Calu3 (cell line): ENCODE results near the gene TCF3. TPM values are rescaled to one million over a fixed set of nuclear protein-coding genes. Genes with fewer than 3 reads are reported as not detected.

Experiments
- BruUV-seq: library from RNA; stranded (reverse); fragments of 400-500 nt; replicated peaks from 2 replicates; lab custom pipeline; 2021; lab: Mats Ljungman, UMichigan
- CTCF ChIA-PET: fragments of 300-600 bp; sonication (Branson Sonifier 250); formaldehyde crosslinking; loops from one replicate; lab custom pipeline; 2022; ENCODE audit warnings: antibody characterized with exemption; lab: Charles Lee
- DNase-seq: peaks from one replicate; pipeline ENCODE4 v3.0.0; 2022
- H3K27ac Mint-ChIP-seq: one replicate; pipeline ENCODE4 v1.8.0; 2022; ENCODE audit warnings: mixed read lengths; ENCODE audit not compliant: unreplicated experiment
- H3K27me3 Mint-ChIP-seq: one replicate; pipeline ENCODE4 v1.8.0; 2022; ENCODE audit warnings: mixed read lengths; ENCODE audit not compliant: unreplicated experiment
- H3K36me3 Mint-ChIP-seq: one replicate; pipeline ENCODE4 v1.8.0; 2022; ENCODE audit warnings: mild to moderate bottlenecking, moderate library complexity, mixed read lengths; ENCODE audit not compliant: insufficient read depth, unreplicated experiment
- H3K4me1 Mint-ChIP-seq: one replicate; pipeline ENCODE4 v1.8.0; 2022; ENCODE audit warnings: mild to moderate bottlenecking, low read depth, mixed read lengths; ENCODE audit not compliant: unreplicated experiment
- H3K4me3 Mint-ChIP-seq: one replicate; pipeline ENCODE4 v1.8.0; 2022; ENCODE audit warnings: mild to moderate bottlenecking, low read depth, moderate library complexity, mixed read lengths; ENCODE audit not compliant: unreplicated experiment
- H3K9me3 Mint-ChIP-seq: one replicate; pipeline ENCODE4 v1.8.0; 2022; ENCODE audit warnings: low read depth, mixed read lengths; ENCODE audit not compliant: unreplicated experiment
- CTCF ChIP-seq: fragments of 200-600 bp; IDR thresholded peaks from one replicate; pipeline ENCODE4 v1.8.0; 2022; ENCODE audit warnings: antibody characterized with exemption; ENCODE audit not compliant: unreplicated experiment
- intact Hi-C: fragments of 100-400 bp; cut with micrococcal nuclease; formaldehyde crosslinking; loops from one replicate; pipeline ENCODE4 v1.10.0; 2022; ENCODE audit not compliant: unreplicated experiment
- total RNA-seq: library from RNA; stranded (reverse); gene quantifications from 2 replicates; pipeline ENCODE4 v1.2.3, GENCODE V29; 2022

Gene TCF3
- total RNA-seq, 1 experiment from 2014 or later, result 102 TPM

GRCh38 chr19:1610579-1610978, 41.8 kb downstream of the TCF3 start:
- no peak overlapping the region for H3K27ac Mint-ChIP-seq
- H3K4me3 Mint-ChIP-seq, result no peak overlapping the region
- DNase-seq, result no peak
- no peaks in the 10 kb centered on the region for H3K27me3 Mint-ChIP-seq
- no peaks in the 10 kb centered on the region for H3K9me3 Mint-ChIP-seq
- CTCF ChIA-PET, result interaction anchor here (0.7 kb wide), 1 partner anchor 342 kb away, joined by 4 read pairs; no protein-coding TSS in a partner anchor
- no peak for TF ChIP-seq CTCF
- H3K4me1 Mint-ChIP-seq, result no peaks in the 10 kb centered on the region
- H3K36me3 Mint-ChIP-seq, result peaks cover 45% of the 10 kb centered on the region
- no TSS peak for BruUV-seq
- intact Hi-C loops, result no loop called here

- CTCF ChIA-PET, result no interaction called here
- no peak overlapping the region for H3K4me3 Mint-ChIP-seq
- no peaks in the 10 kb centered on the region for H3K9me3 Mint-ChIP-seq
- BruUV-seq, result no TSS peak
- intact Hi-C loops, result no loop called here
- H3K27ac Mint-ChIP-seq, result no peak overlapping the region
- H3K4me1 Mint-ChIP-seq, result no peaks in the 10 kb centered on the region
- H3K27me3 Mint-ChIP-seq, result no peaks in the 10 kb centered on the region
- no peak for TF ChIP-seq CTCF
- H3K36me3 Mint-ChIP-seq, result peaks cover 46% of the 10 kb centered on the region
- DNase-seq, result no peak
Observed at GRCh38 chr19:1609680-1610474, 42.5 kb downstream of the TCF3 start.

- CTCF ChIA-PET, result no interaction called here
- no peaks in the 10 kb centered on the region for H3K9me3 Mint-ChIP-seq
- H3K36me3 Mint-ChIP-seq, result peaks cover 44% of the 10 kb centered on the region
- DNase-seq, result no peak
- H3K27ac Mint-ChIP-seq, result no peak overlapping the region
- H3K4me3 Mint-ChIP-seq, result no peak overlapping the region
- H3K27me3 Mint-ChIP-seq, result no peaks in the 10 kb centered on the region
- BruUV-seq, result no TSS peak
- no peak for TF ChIP-seq CTCF
- H3K4me1 Mint-ChIP-seq, result no peaks in the 10 kb centered on the region
- intact Hi-C loops, result no loop called here
Observed at GRCh38 chr19:1609103-1609396, 43.4 kb downstream of the TCF3 start.

- no peaks in the 10 kb centered on the region for H3K4me1 Mint-ChIP-seq
- no TSS peak for BruUV-seq
- no peak for DNase-seq
- H3K27me3 Mint-ChIP-seq, result no peaks in the 10 kb centered on the region
- H3K4me3 Mint-ChIP-seq, result no peak overlapping the region
- intact Hi-C loops, result no loop called here
- TF ChIP-seq CTCF, result no peak
- no peak overlapping the region for H3K27ac Mint-ChIP-seq
- CTCF ChIA-PET, result no interaction called here
- no peaks in the 10 kb centered on the region for H3K9me3 Mint-ChIP-seq
- peaks cover 44% of the 10 kb centered on the region for H3K36me3 Mint-ChIP-seq
Observed at GRCh38 chr19:1608359-1609102, 43.9 kb downstream of the TCF3 start.
